Right atrium auricular region (tissue), 2 donors: ENCODE results near the gene SLC16A7. TPM values are rescaled to one million over a fixed set of nuclear protein-coding genes. Genes with fewer than 3 reads are reported as not detected.

Source experiments
- DNase-seq: peaks from one replicate; pipeline ENCODE4 v3.0.0-alpha.2; 2019; ENCODE audit warnings: low spot score
- H3K27ac ChIP-seq, 2 donors: fragments of 200-600 bp; sonication (generic); 1 replicate in 1 of 2; 2 replicates in 1 of 2; pipeline ENCODE4 v1.5.1; 2016 to 2019
- H3K27me3 ChIP-seq, 2 donors: fragments of 200-600 bp; sonication (generic); one replicate each; pipeline versions ENCODE4 v1.5.1 to v1.6.0; 2017 to 2019
- H3K36me3 ChIP-seq: fragments of 200-600 bp; sonication (generic); one replicate; pipeline ENCODE4 v1.5.1; 2016
- H3K4me1 ChIP-seq, 2 donors: fragments of 200-600 bp; sonication (generic); one replicate each; pipeline versions ENCODE4 v1.5.1 to v1.6.0; 2017 to 2019
- H3K4me3 ChIP-seq, 2 donors: fragments of 200-600 bp; sonication (generic); 1 replicate in 1 of 2; 2 replicates in 1 of 2; pipeline ENCODE4 v1.5.1; 2017 to 2019; ENCODE audit warnings: mild to moderate bottlenecking in 1 of 2, moderate library complexity in 1 of 2
- H3K9me3 ChIP-seq, 2 donors: fragments of 200-600 bp; sonication (generic); one replicate each; pipeline ENCODE4 v1.5.1; 2019
- total RNA-seq, 2 donors: library from RNA; depleted of rRNA; stranded (reverse); fragments of >200 nt; gene quantifications; one replicate each; pipeline ENCODE4 v1.1.0, GENCODE V29; 2016
- TF ChIP-seq, protein P1 (sequence below), 2 donors: fragments of 200-600 bp; sonication (generic); IDR thresholded peaks; one replicate each; pipeline ENCODE4 v1.5.1; 2019; ENCODE audit warnings: antibody characterized with exemption in 2 of 2

The SLC16A7 gene
- total RNA-seq, 2 donors from 2014 or later, result 61.0 to 139 TPM

DNA sequence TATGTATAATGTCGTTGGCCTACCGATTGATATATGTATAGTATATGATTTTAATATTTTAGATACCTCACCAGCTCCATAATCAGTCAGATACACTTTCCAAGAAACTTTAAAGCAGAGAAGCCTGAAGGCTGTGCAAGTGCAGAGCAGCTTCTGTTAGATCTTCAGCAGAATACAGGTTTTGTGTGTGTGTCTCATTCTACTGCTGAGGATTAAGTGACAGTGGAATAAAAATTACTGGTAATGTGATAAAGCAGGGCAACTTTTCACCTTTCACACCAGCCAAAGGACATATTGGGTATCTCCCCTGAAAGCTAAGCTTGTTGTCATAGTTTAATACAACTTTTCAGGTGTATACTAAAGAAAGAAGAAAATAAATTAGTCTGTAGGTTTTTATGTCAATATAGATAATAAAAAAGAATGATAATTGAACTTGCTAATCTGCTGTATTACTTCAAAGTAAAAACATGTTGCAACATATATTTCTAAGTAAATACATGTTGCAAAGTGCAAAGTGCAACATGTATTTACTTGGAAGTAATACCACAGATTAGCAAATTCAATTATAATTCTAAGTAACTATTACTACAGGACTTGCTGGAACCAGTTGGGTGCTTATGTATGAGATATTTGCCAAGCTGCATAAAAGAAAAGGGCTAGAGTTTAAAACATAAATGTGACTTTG lies 128.3 kb downstream of the SLC16A7 start:
- Histone ChIP-seq H3K27ac (no peak overlapping the region), H3K9me3 (no peaks in the 10 kb centered on the region), H3K4me1 (no peaks in the 10 kb centered on the region), H3K27me3 (no peaks in the 10 kb centered on the region), H3K4me3 (no peak overlapping the region), H3K36me3 (no peaks in the 10 kb centered on the region)
- DNase-seq, result no peak
- TF ChIP-seq, protein P1, sequence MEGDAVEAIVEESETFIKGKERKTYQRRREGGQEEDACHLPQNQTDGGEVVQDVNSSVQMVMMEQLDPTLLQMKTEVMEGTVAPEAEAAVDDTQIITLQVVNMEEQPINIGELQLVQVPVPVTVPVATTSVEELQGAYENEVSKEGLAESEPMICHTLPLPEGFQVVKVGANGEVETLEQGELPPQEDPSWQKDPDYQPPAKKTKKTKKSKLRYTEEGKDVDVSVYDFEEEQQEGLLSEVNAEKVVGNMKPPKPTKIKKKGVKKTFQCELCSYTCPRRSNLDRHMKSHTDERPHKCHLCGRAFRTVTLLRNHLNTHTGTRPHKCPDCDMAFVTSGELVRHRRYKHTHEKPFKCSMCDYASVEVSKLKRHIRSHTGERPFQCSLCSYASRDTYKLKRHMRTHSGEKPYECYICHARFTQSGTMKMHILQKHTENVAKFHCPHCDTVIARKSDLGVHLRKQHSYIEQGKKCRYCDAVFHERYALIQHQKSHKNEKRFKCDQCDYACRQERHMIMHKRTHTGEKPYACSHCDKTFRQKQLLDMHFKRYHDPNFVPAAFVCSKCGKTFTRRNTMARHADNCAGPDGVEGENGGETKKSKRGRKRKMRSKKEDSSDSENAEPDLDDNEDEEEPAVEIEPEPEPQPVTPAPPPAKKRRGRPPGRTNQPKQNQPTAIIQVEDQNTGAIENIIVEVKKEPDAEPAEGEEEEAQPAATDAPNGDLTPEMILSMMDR (IDR thresholded peaks at IDR 0.05), result no peak

DNA sequence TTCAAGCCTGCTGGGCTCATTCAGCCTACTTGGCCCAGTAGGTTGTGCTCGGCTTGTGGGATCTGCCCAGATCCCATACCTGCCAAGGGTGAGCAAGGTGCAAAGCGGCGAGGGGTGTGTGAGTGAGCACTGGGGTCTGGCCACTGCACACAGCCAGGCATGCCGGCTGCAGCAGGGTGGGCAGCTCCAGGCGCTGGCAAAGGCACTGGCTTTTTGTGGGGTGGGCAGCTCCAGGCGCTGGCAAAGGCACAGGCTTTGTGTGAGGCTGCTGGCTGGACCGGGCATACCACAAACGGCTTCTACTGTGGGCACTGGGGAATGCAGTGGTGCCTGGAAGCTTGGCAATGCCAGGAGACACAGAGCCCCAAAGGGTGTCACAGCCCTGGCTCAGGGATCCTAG lies 137.4 kb downstream of the SLC16A7 start:
- DNase-seq, result no peak

DNA sequence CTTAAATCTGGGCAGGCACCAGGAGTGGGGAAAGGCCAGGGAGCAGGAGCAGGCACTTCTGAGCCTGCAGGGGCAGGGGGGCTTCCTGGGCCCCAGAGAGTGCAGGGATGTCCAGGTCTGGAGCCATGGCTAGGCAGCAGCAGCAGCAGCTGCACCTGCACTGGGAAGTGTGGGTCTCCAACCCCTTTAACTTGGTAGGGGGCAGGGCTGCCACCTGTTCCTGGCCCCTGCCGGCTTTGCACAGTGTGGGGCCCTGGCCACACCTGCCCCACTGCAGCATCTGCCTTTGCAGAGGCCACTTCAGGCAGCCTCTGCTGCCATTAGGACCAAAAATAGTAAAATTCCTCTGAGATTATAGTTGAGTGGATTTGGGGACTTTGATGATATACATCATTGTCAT lies 138.5 kb downstream of the SLC16A7 start:
- H3K9me3 ChIP-seq, result no peaks in the 10 kb centered on the region
- peaks cover 3% of the 10 kb centered on the region for H3K36me3 ChIP-seq
- no peak for DNase-seq
- TF ChIP-seq, protein P1 (IDR thresholded peaks at IDR 0.05), result no peak
- H3K4me3 ChIP-seq, result no peak overlapping the region
- H3K4me1 ChIP-seq, result peaks cover 0 to 13% of the 10 kb centered on the region in 2 donors
- H3K27me3 ChIP-seq, result no peaks in the 10 kb centered on the region
- no peak overlapping the region for H3K27ac ChIP-seq

More for the DNA sequence above, 137.4 kb downstream of the SLC16A7 start:
- no peak overlapping the region for H3K27ac ChIP-seq
- H3K4me3 ChIP-seq, result no peak overlapping the region
- peaks cover 3% of the 10 kb centered on the region for H3K36me3 ChIP-seq
- peaks cover 0 to 13% of the 10 kb centered on the region in 2 donors for H3K4me1 ChIP-seq
- H3K27me3 ChIP-seq, result no peaks in the 10 kb centered on the region
- H3K9me3 ChIP-seq, result no peaks in the 10 kb centered on the region
- TF ChIP-seq, protein P1 (IDR thresholded peaks at IDR 0.05), result no peak

DNA sequence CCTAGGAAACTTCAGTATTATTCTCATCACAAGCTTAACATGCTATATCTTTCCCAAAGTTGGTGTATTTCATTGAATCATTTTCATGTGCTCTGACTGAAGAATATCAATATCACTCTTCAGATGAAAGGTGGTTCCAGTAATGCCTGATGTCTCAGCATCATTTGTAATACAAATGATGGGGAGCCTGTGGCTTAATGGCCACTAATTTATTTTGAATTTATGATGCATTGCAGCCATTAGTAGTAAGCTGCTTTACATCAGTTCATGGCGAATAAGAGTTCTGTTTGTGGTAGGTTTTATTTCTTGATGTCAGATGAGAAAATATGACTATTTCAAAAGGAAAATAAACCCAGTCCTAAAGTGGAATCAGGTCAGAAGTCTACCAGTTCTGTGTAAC lies 139.4 kb downstream of the SLC16A7 start:
- Histone ChIP-seq H3K4me1 (peaks cover 0 to 13% of the 10 kb centered on the region in 2 donors), H3K4me3 (no peak overlapping the region), H3K27me3 (no peaks in the 10 kb centered on the region), H3K27ac (no peak overlapping the region), H3K36me3 (peaks cover 3% of the 10 kb centered on the region), H3K9me3 (no peaks in the 10 kb centered on the region)
- TF ChIP-seq, protein P1 (IDR thresholded peaks at IDR 0.05), result no peak
- no peak for DNase-seq

DNA sequence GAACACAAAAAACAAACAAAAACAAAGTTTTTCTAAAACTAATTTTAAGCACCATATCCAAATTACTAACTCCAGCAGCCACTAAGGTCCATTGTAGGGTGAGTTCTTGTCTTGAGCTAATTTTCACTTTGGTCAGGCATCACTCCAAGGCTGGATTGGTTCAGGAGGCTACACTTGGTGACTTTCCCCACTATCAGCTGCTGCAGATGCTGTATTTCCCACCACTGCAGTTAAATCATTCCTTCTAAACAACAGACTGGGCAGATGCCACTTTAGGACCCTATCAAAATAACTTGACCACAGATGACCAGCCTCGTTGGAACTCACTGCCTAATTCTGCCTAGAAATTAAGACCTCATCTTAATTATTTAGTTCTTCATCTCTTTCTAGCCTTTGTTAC lies 140.5 kb downstream of the SLC16A7 start:
- no peak overlapping the region for H3K4me3 ChIP-seq
- H3K9me3 ChIP-seq, result no peaks in the 10 kb centered on the region
- H3K27me3 ChIP-seq, result no peaks in the 10 kb centered on the region
- no peak for DNase-seq
- H3K27ac ChIP-seq, result no peak overlapping the region
- TF ChIP-seq, protein P1 (IDR thresholded peaks at IDR 0.05), result no peak
- peaks cover 3% of the 10 kb centered on the region for H3K36me3 ChIP-seq
- peaks cover 0 to 13% of the 10 kb centered on the region in 2 donors for H3K4me1 ChIP-seq

DNA sequence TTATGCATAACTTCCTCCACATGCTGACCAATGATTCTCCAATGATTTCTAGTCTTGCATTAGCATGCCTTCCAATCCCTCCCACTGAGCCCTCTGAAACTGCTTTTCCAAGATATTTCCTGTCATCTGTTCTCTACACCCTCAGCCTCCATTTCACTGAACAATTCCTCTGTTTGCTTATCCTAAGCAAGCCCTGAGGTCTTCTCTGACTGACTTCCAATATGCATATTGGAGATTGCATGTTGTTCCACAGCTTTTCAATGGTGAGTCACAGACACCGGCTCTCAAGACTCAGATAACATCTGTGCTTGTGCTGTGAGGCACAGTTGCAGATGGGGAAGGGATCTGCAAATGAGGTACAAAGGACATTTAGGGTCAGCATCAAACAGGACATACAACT lies 141.0 kb downstream of the SLC16A7 start:
- DNase-seq, result no peak
- no peaks in the 10 kb centered on the region for H3K9me3 ChIP-seq
- no peak overlapping the region for H3K27ac ChIP-seq
- TF ChIP-seq, protein P1 (IDR thresholded peaks at IDR 0.05), result no peak
- H3K36me3 ChIP-seq, result peaks cover 3% of the 10 kb centered on the region
- no peak overlapping the region for H3K4me3 ChIP-seq
- peaks cover 0 to 13% of the 10 kb centered on the region in 2 donors for H3K4me1 ChIP-seq
- no peaks in the 10 kb centered on the region for H3K27me3 ChIP-seq
